Measurements from ENCODE around the gene CLN3. TPM values are rescaled to one million over a fixed set of nuclear protein-coding genes. Genes with fewer than 3 reads are reported as not detected.
A peak's percentile ranks its signal among the peaks of the same experiment; 100 is the strongest.
"Not testable (repeated sequence)": the region's sequence is repeated elsewhere in the genome, so short reads cannot be mapped to it uniquely, and the experiment has no call there.

Gene CLN3
- total and polyA plus RNA-seq, 2 of the 13 experiments (the other 11 are each of a cell fraction or from before 2014, with no cell fraction given) = 23.4 to 46.8 TPM

GRCh38 chr16:28473714-28474265, 18.1 kb downstream of the CLN3 start:
- no peaks in the 10 kb centered on the region for H3K79me2 ChIP-seq (ENCODE audit: insufficient read depth, low read length)
- peaks cover 4 to 18% of the 10 kb centered on the region in 2 experiments; a peak in 4 of 5 replicates for H3K36me3 ChIP-seq (replicated peaks in 1 of 2; ENCODE audit: control insufficient read depth in 1 of 2, insufficient read depth in 2 of 2, low read length in 2 of 2)
- no peaks in the 10 kb centered on the region for H3K27me3 ChIP-seq (ENCODE audit: control insufficient read depth in 1 of 2, insufficient read depth in 2 of 2, low read length in 2 of 2)
- DNase-seq (ENCODE audit: low spot score) (no peak), FAIRE-seq (no peak), ATAC-seq (no peak)
- TF ChIP-seq CC2D1A (CRISPR knock-in tag; IDR thresholded peaks at IDR 0.05) (no peak), PRDM4 (CRISPR knock-in tag; IDR thresholded peaks at IDR 0.05; ENCODE audit: borderline replicate concordance) (no peak), DBP (CRISPR knock-in tag; IDR thresholded peaks at IDR 0.05; ENCODE audit: not compliant biosample characterization) (no peak), UBTF (CRISPR knock-in tag; IDR thresholded peaks at IDR 0.05) (no peak), HOMEZ (CRISPR knock-in tag; IDR thresholded peaks at IDR 0.05; ENCODE audit: low read depth) (no peak), MAFG (CRISPR knock-in tag; IDR thresholded peaks at IDR 0.05) (no peak), NFE2L1 (CRISPR knock-in tag; IDR thresholded peaks at IDR 0.05; ENCODE audit: borderline replicate concordance) (no peak), ZMYM4 (CRISPR knock-in tag; IDR thresholded peaks at IDR 0.05) (no peak)
- 89% methylated on average over 8 of the region's 8 CpGs for WGBS (ENCODE audit: low lambda C conversion rate)
- H3K4me3 ChIP-seq (replicated peaks in 1 of 3; ENCODE audit: insufficient read depth in 1 of 3, low read depth in 2 of 3, low read length in 3 of 3) = no peak overlapping the region
- in situ Hi-C loops (cut with HindIII; ENCODE audit: extremely low pct_ligation_motif_present, low pct_unique_long_range_greater_than_20kb) = no loop called here
- no peaks in the 10 kb centered on the region for H3K9me3 ChIP-seq (ENCODE audit: low read length)
- H3K4me2 ChIP-seq (ENCODE audit: low read depth, low read length) = no peak overlapping the region
- BruUV-seq (replicated peaks) = no TSS peak
- ChIA-PET POLR2A (no interaction called here), CTCF (ENCODE audit: low intra/inter-chr PET ratio, low total read pairs) (no interaction called here)
- no peak overlapping the region for H3K27ac ChIP-seq (ENCODE audit: extremely low read length, insufficient read depth, low read length)
- H2AFZ ChIP-seq (ENCODE audit: low read length) = no peak overlapping the region
- H3K4me1 ChIP-seq (ENCODE audit: insufficient read depth, low read length) = no peaks in the 10 kb centered on the region
- H4K20me1 ChIP-seq (ENCODE audit: insufficient read depth, low read length) = no peaks in the 10 kb centered on the region
- no peak overlapping the region for H3K9ac ChIP-seq (ENCODE audit: insufficient read depth, low read depth, low read length)
- intact Hi-C loops (cut with micrococcal nuclease; ENCODE audit: unreplicated experiment) = no loop called here

GRCh38 chr16:28447081-28447480, 44.8 kb downstream of the CLN3 start:
- H3K36me3 ChIP-seq (replicated peaks in 1 of 2; ENCODE audit: control insufficient read depth in 1 of 2, insufficient read depth in 2 of 2, low read length in 2 of 2); H2AFZ ChIP-seq (ENCODE audit: low read length); H3K27ac ChIP-seq (ENCODE audit: extremely low read length, insufficient read depth, low read length); DNase-seq (ENCODE audit: low spot score); H3K4me2 ChIP-seq (ENCODE audit: low read depth, low read length); intact Hi-C loops (cut with micrococcal nuclease; ENCODE audit: unreplicated experiment); in situ Hi-C loops (cut with HindIII; ENCODE audit: extremely low pct_ligation_motif_present, low pct_unique_long_range_greater_than_20kb); H3K9me3 ChIP-seq (ENCODE audit: low read length); POLR2A ChIA-PET; H3K79me2 ChIP-seq (ENCODE audit: insufficient read depth, low read length); H3K9ac ChIP-seq (ENCODE audit: insufficient read depth, low read depth, low read length); H3K4me1 ChIP-seq (ENCODE audit: insufficient read depth, low read length); H3K4me3 ChIP-seq (replicated peaks in 1 of 3; ENCODE audit: insufficient read depth in 1 of 3, low read depth in 2 of 3, low read length in 3 of 3); H3K27me3 ChIP-seq (ENCODE audit: control insufficient read depth in 1 of 2, insufficient read depth in 2 of 2, low read length in 2 of 2); H4K20me1 ChIP-seq (ENCODE audit: insufficient read depth, low read length); CTCF ChIA-PET (ENCODE audit: low intra/inter-chr PET ratio, low total read pairs); BruUV-seq (replicated peaks); FAIRE-seq: not testable (repeated sequence)
- no CpG with 5 or more reads among the region's 6 CpGs for WGBS (ENCODE audit: low lambda C conversion rate)
- peak; percentile 78 for ATAC-seq

Data from HepG2 (cell line).